ENCODE data around the gene FBXO7. TPM values are rescaled to one million over a fixed set of nuclear protein-coding genes. Genes with fewer than 3 reads are reported as not detected.

Gene FBXO7
- total and polyA plus RNA-seq, 9 of the 15 experiments (the other 6 are each of a cell fraction or from before 2014, with no cell fraction given) = 34.0 to 162 (median 85.2) TPM

GRCh38 chr22:32518848-32519247 is 44.2 kb downstream of the FBXO7 start:
- POLR2A ChIA-PET = no interaction called here
- no peak overlapping the region for H2AFZ ChIP-seq (ENCODE audit: low read depth, low read length)
- H3K9me3 ChIP-seq (replicated peaks; ENCODE audit: control insufficient read depth, insufficient read depth, low read depth, low read length) = no peaks in the 10 kb centered on the region
- in situ Hi-C loops (cut with MboI) = no loop called here
- no peak overlapping the region for H3K4me3 ChIP-seq
- no peak overlapping the region for H3K4me2 ChIP-seq (ENCODE audit: insufficient read depth, low read length)
- H3K27ac ChIP-seq (ENCODE audit: extremely low read depth, low read depth, low read length) = no peak overlapping the region
- no peaks in the 10 kb centered on the region for H3K9me1 ChIP-seq (ENCODE audit: control insufficient read depth, insufficient read depth, low read length)
- H3K4me1 ChIP-seq (replicated peaks in 1 of 2; ENCODE audit: control insufficient read depth in 2 of 2, insufficient read depth in 2 of 2, low read length in 2 of 2) = no peaks in the 10 kb centered on the region
- FAIRE-seq (peak; percentile 71), ATAC-seq (peak; percentile 71), DNase-seq (ENCODE audit: extremely low read depth in 1 of 4, low spot score in 3 of 4) (peak in 3 of 4 experiments; percentile 25 to 42 (median 29))
- no peaks in the 10 kb centered on the region for H3K36me3 ChIP-seq (ENCODE audit: control insufficient read depth, insufficient read depth, low read length)
- no peak for TF ChIP-seq CBFA2T3 (IDR thresholded peaks at IDR 0.05)
- no peak for TF ChIP-seq PRPF4 (IDR thresholded peaks at IDR 0.05; ENCODE audit: insufficient read depth, low read depth, low read length, poor library complexity, severe bottlenecking)
- TF ChIP-seq MED1 (CRISPR knock-in tag; IDR thresholded peaks at IDR 0.05; ENCODE audit: borderline replicate concordance) = no peak
- TF ChIP-seq RAD21 (CRISPR knock-in tag; conservative IDR thresholded peaks at IDR 0.05 in 1 of 2, IDR thresholded peaks at IDR 0.05 in 1 of 2) = peak in 1 of 2 experiments; percentile 43; a peak in 2 of 4 replicates
- TF ChIP-seq CTCF (IDR thresholded peaks at IDR 0.05 in 2 of 3, conservative IDR thresholded peaks at IDR 0.05 in 1 of 3; ENCODE audit: insufficient read depth in 2 of 3, low read depth in 1 of 3, low read length in 3 of 3) = peak; percentile 20 to 45 (median 41); a peak in 5 of 6 replicates
- no peak for TF ChIP-seq GTF2F1 (IDR thresholded peaks at IDR 0.05; ENCODE audit: low read depth, low read length)
- TF ChIP-seq SMARCC2 (IDR thresholded peaks at IDR 0.05; ENCODE audit: low read depth) = no peak
- TF ChIP-seq REST (IDR thresholded peaks at IDR 0.05; ENCODE audit: borderline replicate concordance) = 0 out of 2 replicates have a peak, but pooled peaks have one; percentile 9
- TF ChIP-seq REST (CRISPR knock-in tag; IDR thresholded peaks at IDR 0.05; ENCODE audit: low read depth) = no peak
- H3K9ac ChIP-seq (ENCODE audit: insufficient read depth in 1 of 2, low read depth in 2 of 2, low read length in 2 of 2) = no peak overlapping the region
- CTCF ChIA-PET (ENCODE audit: low intra/inter-chr PET ratio) = no interaction called here
- H4K20me1 ChIP-seq (replicated peaks; ENCODE audit: control insufficient read depth, insufficient read depth, low read length) = no peaks in the 10 kb centered on the region
- H3K27me3 ChIP-seq (ENCODE audit: control insufficient read depth in 2 of 2, insufficient read depth in 2 of 2, low read length in 2 of 2) = no peaks in the 10 kb centered on the region; a peak in 1 of 5 replicates
- H3K79me2 ChIP-seq (ENCODE audit: control insufficient read depth, insufficient read depth, low read length) = no peaks in the 10 kb centered on the region
- 15% methylated on average over 5 of the region's 5 CpGs for WGBS (ENCODE audit: insufficient coverage, low coverage, missing lambda C conversion rate)
- intact Hi-C loops (cut with micrococcal nuclease) = loop anchor here (2.0 kb wide), 1 partner anchor 42 kb away; no protein-coding TSS in a partner anchor
- no TSS peak for BruUV-seq (replicated peaks)
